Suprapubic skin (tissue), 4 donors: ENCODE results near the gene CDH11. TPM values are rescaled to one million over a fixed set of nuclear protein-coding genes. Genes with fewer than 3 reads are reported as not detected.

Source experiments
- DNase-seq, 2 donors: peaks; one replicate each; pipeline ENCODE4 v3.0.0-alpha.2; 2019; ENCODE audit warnings: low spot score in 2 of 2
- H3K27ac ChIP-seq: fragments of 200-600 bp; sonication (generic); one replicate; pipeline ENCODE4 v1.5.1; 2019
- H3K27me3 ChIP-seq: fragments of 200-600 bp; sonication (generic); one replicate; pipeline ENCODE4 v1.5.1; 2019
- H3K36me3 ChIP-seq: fragments of 200-600 bp; sonication (generic); one replicate; pipeline ENCODE4 v1.5.1; 2019
- H3K4me1 ChIP-seq: fragments of 200-600 bp; sonication (generic); one replicate; pipeline ENCODE4 v1.5.1; 2019
- H3K4me3 ChIP-seq: fragments of 200-600 bp; sonication (generic); one replicate; pipeline ENCODE4 v1.5.1; 2019; ENCODE audit warnings: mild to moderate bottlenecking
- H3K9me3 ChIP-seq: fragments of 200-600 bp; sonication (generic); one replicate; pipeline ENCODE4 v1.5.1; 2019
- EP300 ChIP-seq: sonication (generic); formaldehyde crosslinking; IDR thresholded peaks from one replicate; pipeline ENCODE4 v1.6.1; 2017; ENCODE audit warnings: antibody characterized with exemption
- POLR2A ChIP-seq, 2 donors: fragments of 450-650 bp; IDR thresholded peaks; one replicate each; pipeline ENCODE4 v1.6.1; 2017; ENCODE audit warnings: antibody characterized with exemption in 2 of 2, mild to moderate bottlenecking in 2 of 2, moderate library complexity in 2 of 2
- POLR2AphosphoS5 ChIP-seq, 3 donors: sonication (generic); formaldehyde crosslinking; IDR thresholded peaks; one replicate each; pipeline ENCODE4 v1.6.1; 2017; ENCODE audit warnings: antibody characterized with exemption in 3 of 3
- WGBS: methylation state at CpG from one replicate; pipeline ENCODE4 v1.1.5; 2018; 5-methylcytosine and 5-hydroxymethylcytosine counted together
- total RNA-seq, 4 donors: library from RNA; depleted of rRNA; stranded (reverse); fragments of >200 nt; gene quantifications; one replicate each; pipeline ENCODE4 v1.1.0, GENCODE V29; 2016
- TF ChIP-seq, protein P1 (sequence below), 2 donors: fragments of 200-600 bp in 1 of 2; fragments of 450-650 bp in 1 of 2; sonication (generic) in 1 of 2; IDR thresholded peaks; one replicate each; pipeline ENCODE4 v1.5.1; 2016 to 2019; ENCODE audit warnings: antibody characterized with exemption in 2 of 2, mild to moderate bottlenecking in 1 of 2, moderate library complexity in 1 of 2

The CDH11 gene
- total RNA-seq, 4 donors from 2014 or later = 10.3 to 41.4 (median 25.8) TPM

DNA sequence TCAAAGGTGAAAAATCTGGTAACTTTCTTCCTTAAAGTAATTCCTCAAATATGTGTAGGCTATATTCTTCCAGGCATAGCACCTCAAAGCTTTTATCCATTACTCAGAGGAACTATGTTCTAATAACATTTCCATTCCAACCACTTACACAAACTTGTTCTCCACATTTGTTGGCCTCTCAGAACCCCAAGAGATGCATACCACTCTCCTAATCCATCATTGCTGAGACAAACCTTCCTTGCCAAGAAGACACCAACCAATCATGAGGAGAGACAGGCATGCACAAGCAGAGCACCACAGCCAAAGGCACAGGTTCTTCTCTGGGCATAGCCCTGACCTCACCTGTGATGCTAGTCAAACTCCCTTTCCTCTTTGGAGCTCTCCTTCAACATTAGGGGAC, 20.9 kb downstream of the CDH11 start:
- no peaks in the 10 kb centered on the region for H3K4me1 ChIP-seq
- no peaks in the 10 kb centered on the region for H3K9me3 ChIP-seq
- TF ChIP-seq POLR2AphosphoS5 (IDR thresholded peaks at IDR 0.05) = no peak
- TF ChIP-seq POLR2A (IDR thresholded peaks at IDR 0.05) = no peak
- TF ChIP-seq EP300 = no peak
- TF ChIP-seq, protein P1, sequence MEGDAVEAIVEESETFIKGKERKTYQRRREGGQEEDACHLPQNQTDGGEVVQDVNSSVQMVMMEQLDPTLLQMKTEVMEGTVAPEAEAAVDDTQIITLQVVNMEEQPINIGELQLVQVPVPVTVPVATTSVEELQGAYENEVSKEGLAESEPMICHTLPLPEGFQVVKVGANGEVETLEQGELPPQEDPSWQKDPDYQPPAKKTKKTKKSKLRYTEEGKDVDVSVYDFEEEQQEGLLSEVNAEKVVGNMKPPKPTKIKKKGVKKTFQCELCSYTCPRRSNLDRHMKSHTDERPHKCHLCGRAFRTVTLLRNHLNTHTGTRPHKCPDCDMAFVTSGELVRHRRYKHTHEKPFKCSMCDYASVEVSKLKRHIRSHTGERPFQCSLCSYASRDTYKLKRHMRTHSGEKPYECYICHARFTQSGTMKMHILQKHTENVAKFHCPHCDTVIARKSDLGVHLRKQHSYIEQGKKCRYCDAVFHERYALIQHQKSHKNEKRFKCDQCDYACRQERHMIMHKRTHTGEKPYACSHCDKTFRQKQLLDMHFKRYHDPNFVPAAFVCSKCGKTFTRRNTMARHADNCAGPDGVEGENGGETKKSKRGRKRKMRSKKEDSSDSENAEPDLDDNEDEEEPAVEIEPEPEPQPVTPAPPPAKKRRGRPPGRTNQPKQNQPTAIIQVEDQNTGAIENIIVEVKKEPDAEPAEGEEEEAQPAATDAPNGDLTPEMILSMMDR (IDR thresholded peaks at IDR 0.05) = no peak
- DNase-seq = no peak
- H3K4me3 ChIP-seq = no peak overlapping the region
- H3K27me3 ChIP-seq = no peaks in the 10 kb centered on the region
- H3K36me3 ChIP-seq = no peaks in the 10 kb centered on the region
- no peak overlapping the region for H3K27ac ChIP-seq

DNA sequence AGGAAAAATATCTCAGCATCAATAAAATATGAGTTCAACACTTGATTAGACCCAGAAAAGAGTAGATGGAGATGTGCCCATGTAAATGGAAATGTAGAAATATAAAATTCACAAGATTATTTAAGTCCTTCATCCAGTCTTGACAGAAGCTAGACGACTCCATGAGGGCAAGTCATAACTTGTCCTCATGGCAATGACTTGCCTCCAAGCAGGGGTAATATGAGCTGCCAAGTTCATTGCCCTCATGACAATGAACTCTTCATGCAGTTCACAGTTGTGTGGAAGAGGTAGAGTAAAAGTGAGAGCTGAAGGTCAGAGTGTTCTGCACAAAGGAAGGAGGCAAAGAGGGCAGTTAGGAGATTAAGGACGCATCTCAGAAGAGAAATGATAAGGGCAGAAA, 22.3 kb downstream of the CDH11 start:
- Histone ChIP-seq H3K27me3 (no peaks in the 10 kb centered on the region), H3K36me3 (no peaks in the 10 kb centered on the region), H3K4me1 (no peaks in the 10 kb centered on the region), H3K4me3 (no peak overlapping the region), H3K9me3 (no peaks in the 10 kb centered on the region), H3K27ac (no peak overlapping the region)
- TF ChIP-seq EP300 (no peak), POLR2A (IDR thresholded peaks at IDR 0.05) (no peak), POLR2AphosphoS5 (IDR thresholded peaks at IDR 0.05) (no peak)
- TF ChIP-seq, protein P1 (IDR thresholded peaks at IDR 0.05) = no peak
- WGBS = 69% methylated on average over 2 of the region's 2 CpGs
- DNase-seq = no peak

DNA sequence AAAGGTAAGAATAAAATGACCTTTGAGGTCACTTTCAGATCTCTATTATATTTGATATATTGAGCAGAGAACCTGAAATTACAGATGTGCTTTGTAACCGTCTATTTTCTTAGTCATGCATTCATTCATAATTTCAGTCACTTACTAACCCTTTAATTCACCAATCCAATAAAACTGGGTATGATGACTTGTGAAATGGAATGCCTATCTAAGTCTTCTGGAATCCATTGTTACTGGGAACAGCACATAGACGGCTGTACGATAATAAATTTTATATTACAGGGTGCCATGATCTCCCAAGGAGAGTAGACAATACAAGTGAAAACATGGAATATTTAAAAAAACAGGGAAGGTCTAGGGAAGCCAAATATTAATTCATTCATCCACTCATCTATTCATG, 22.9 kb downstream of the CDH11 start:
- TF ChIP-seq, protein P1 (IDR thresholded peaks at IDR 0.05) = no peak
- TF ChIP-seq POLR2AphosphoS5 (IDR thresholded peaks at IDR 0.05) (no peak), EP300 (no peak), POLR2A (IDR thresholded peaks at IDR 0.05) (no peak)
- Histone ChIP-seq H3K27me3 (no peaks in the 10 kb centered on the region), H3K4me1 (no peaks in the 10 kb centered on the region), H3K9me3 (no peaks in the 10 kb centered on the region), H3K4me3 (no peak overlapping the region), H3K36me3 (no peaks in the 10 kb centered on the region), H3K27ac (no peak overlapping the region)
- no peak for DNase-seq
- 85% methylated on average over 3 of the region's 3 CpGs for WGBS

DNA sequence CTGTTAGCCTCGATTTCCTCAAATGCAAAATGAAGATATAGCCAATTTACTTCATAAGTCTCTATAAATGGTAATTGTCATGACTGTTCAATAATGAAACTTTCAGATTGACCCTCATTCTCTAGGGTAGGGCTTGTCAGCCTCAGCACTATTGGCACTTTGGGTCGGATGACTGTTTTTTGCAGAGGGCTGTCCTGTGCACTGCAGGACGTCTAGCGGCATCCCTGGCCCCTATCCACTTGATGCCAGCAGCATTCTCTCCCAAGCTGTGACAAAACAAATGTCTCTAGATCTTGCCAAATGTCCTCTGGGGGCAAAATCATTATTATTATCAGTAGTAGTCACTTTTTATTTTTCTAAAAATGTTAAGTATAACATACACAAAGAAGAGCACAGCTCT, 24.6 kb downstream of the CDH11 start:
- Histone ChIP-seq H3K27me3 (no peaks in the 10 kb centered on the region), H3K4me3 (no peak overlapping the region), H3K9me3 (no peaks in the 10 kb centered on the region), H3K4me1 (no peaks in the 10 kb centered on the region), H3K36me3 (no peaks in the 10 kb centered on the region), H3K27ac (no peak overlapping the region)
- no peak for TF ChIP-seq POLR2A (IDR thresholded peaks at IDR 0.05)
- no peak for DNase-seq
- WGBS = 95% methylated on average over 4 of the region's 4 CpGs

DNA sequence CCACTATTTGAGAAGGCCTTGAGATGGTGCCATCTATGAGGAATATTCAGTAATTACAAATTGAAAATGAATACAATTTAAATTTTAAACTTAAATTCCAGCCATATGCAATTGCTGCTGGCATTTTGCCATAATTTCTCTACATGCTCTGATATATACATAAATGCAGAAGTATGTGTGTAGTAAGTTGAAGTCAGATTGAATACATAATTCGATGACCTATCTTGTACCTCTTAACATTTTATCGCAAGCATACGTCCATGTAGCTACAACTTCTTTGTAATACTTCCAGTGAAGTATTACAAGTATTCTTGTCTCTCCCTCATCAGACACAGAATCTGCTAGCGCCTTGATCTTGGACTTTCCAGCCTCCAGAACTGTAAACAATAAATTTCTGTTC, 26.0 kb downstream of the CDH11 start:
- Histone ChIP-seq H3K9me3 (no peaks in the 10 kb centered on the region), H3K27me3 (no peaks in the 10 kb centered on the region), H3K36me3 (no peaks in the 10 kb centered on the region), H3K4me3 (no peak overlapping the region), H3K4me1 (no peaks in the 10 kb centered on the region), H3K27ac (no peak overlapping the region)
- DNase-seq = no peak
- TF ChIP-seq, protein P1 (IDR thresholded peaks at IDR 0.05) = no peak
- TF ChIP-seq POLR2A (IDR thresholded peaks at IDR 0.05) = no peak
- TF ChIP-seq EP300 = no peak
- TF ChIP-seq POLR2AphosphoS5 (IDR thresholded peaks at IDR 0.05) = no peak
- 72% methylated on average over 4 of the region's 4 CpGs for WGBS

DNA sequence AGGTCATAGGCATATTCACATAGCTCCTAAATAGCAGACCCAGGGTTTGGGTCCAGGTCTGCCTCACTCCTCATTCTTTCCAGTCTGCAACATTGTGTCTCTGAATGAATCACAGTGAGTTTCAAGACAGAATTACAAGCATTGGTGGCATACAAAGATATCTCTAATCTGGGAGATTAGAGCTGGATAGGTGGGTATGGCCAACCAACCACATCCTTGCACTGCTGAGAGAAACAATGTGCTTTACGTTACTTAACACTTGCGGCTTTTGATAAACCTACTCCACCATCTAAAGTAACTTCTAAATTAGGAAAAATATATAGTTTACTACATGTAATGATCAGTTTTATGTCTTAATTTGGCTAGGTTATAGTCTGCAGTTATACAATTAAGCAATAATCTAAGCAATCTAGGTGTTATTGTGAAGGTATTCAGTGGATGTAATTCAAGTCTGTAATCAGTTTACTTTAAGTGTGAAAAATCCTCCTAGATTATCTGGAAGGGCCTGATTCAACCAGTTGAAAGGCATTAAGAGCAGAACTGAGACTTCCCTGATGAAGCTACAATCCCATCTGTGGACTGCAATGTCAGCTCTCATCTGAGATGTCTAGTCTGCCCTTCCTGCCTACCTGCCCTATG, 26.7 kb downstream of the CDH11 start:
- no peak overlapping the region for H3K4me3 ChIP-seq
- no peaks in the 10 kb centered on the region for H3K4me1 ChIP-seq
- no peak for DNase-seq
- TF ChIP-seq POLR2A (IDR thresholded peaks at IDR 0.05) = no peak
- TF ChIP-seq EP300 = no peak
- TF ChIP-seq POLR2AphosphoS5 (IDR thresholded peaks at IDR 0.05) = no peak
- TF ChIP-seq, protein P1 (IDR thresholded peaks at IDR 0.05) = no peak
- WGBS = 98% methylated on average over 2 of the region's 2 CpGs
- no peaks in the 10 kb centered on the region for H3K9me3 ChIP-seq
- H3K36me3 ChIP-seq = no peaks in the 10 kb centered on the region
- no peak overlapping the region for H3K27ac ChIP-seq
- no peaks in the 10 kb centered on the region for H3K27me3 ChIP-seq
